GM18909 (cell line): ENCODE data around the gene TLCD1.

Source experiments
- ATAC-seq: cut with Tn5 transposase; IDR thresholded peaks from one replicate; pipeline ENCODE4 v1.9.1; 2021; ENCODE audit warnings: mild to moderate bottlenecking; ENCODE audit not compliant: unreplicated experiment, poor library complexity

The TLCD1 gene

DNA sequence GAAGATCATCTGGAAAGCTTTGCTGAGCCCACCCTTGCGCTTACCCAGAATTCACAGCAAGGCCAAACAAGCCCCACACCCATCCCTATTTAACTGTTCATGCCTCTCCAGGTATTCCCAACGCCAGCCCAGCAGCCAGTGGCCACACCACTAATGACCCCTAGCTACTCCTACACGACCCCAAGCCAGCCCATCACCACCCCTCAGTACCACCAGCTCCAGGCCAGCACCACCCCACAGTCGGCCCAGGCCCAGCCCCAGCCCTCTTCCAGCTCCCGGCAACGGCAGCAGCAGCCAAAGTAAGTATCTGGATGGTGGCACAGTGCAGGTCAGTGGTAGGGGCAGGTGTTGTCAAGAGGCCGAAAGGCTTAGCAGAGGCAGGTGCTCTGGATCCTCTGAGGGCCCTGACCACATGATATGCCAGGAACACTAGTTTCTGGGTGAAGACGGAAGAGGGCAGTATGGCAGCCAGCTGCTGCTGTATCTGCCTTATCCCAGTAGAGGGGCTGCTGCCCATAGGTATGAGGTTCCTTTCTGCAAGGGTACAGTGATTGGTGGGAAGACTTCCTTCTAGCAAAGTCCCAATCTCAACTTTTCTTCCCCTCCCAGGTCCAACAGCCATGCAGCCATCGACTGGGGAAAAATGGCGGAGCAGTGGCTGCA, 25.1 kb downstream of the TLCD1 start:
- no peak for ATAC-seq

DNA sequence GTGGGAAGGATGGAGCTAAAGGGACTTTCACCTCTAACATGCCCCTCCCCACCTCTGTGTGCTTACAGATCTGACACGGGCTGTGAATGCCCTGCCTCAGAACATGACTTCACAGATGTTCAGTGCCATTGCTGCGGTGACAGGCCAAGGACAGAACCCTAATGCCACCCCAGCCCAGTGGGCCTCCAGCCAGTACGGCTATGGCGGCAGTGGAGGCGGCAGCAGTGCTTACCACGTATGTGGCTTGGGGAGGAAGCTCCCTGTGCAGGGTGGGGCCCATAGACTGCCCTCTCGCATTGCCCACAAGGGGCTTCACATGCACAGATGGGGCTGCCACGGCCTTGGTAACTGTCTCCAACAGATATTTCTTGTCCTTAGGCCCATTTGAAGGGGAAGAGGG, 25.8 kb downstream of the TLCD1 start:
- no peak for ATAC-seq

DNA sequence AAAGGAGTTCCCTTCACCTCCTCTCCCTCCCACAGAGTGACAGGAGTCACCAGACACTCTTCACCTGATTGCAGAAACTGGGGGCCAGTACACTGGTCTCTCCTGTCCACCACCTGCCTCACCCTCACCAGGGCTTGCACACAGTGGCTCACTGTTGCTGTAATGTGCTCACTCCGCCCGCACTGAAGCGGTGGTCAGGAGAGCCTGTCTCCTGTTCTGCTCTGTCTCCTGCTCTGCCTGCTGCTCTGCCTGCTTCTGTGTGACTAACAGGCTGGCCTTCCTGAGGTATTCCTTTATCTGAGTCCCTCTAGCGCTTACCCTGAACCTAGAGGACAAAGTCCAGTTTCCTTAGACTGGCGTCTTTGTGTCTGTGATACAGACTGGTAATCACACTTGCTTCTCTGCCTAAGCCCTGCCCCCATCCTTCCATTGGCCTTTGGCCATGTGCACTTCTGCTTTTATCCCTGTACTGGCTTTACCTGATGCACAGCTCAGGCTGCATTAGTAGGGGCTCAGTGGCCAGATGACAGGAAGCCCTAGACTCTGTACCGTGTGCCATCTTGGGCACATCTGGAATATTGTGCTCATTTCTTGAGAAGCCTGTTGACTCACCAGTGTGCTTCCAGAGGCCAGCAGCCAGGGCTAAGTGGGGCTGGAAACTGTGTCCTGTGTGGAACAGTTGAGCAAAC, 27.6 kb downstream of the TLCD1 start:
- ATAC-seq = no peak

DNA sequence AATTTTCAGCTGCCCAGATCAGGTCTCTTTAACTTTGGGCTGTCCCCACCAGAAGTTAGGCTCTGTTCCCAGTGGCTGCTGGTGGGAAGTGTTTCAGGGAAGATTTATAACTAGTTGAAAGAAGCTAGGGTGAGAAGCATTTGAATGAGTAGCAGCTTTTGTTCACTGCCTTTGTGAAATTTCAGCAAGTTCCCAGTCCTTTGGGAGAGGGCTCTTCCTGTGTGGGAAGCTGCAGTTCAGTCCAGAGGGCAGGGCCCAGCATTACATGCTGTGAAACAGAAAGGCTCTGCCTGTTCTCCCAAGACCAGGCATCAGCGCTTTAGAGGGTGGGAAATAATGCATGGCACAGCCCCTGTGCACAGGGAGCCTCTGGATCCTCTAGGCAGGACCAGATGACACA, 32.2 kb downstream of the TLCD1 start:
- ATAC-seq = no peak

DNA sequence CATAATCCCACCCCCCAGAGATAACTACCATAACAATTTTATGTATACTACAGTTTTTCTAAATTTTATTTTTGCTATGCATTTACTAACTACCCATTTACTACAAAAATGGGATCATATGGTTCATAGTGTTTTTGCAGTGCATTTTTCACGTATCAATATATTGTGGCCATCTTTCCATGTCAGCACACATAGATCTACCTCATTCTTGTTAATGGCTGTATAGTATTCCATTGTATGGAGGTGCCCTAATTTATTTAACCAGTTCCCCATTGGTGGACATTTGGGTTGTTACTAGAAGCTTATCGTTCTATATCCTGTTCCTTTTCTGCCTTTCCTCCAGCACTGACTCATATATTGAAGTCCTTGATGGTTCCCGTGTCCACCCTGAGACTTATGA, 37.0 kb downstream of the TLCD1 start:
- no peak for ATAC-seq

DNA sequence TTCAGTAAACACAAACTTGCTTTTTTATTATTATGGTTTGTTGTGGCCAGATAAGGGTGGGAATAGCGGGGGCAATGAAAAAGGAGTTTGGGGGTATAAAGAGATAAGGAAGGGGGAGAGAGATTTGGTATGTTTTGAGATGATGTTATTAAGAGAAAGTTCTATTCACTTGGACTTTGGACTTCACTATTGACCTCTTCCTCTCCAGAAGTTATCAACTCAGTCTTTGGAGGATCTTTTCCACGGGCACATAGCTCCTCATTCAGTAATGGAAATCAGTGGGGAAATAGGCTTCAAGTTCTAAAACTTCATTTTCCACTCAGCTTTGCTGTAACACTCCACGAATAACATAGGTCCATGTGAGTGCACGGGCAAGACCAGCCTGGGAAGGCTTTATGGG, 37.6 kb downstream of the TLCD1 start:
- no peak for ATAC-seq

DNA sequence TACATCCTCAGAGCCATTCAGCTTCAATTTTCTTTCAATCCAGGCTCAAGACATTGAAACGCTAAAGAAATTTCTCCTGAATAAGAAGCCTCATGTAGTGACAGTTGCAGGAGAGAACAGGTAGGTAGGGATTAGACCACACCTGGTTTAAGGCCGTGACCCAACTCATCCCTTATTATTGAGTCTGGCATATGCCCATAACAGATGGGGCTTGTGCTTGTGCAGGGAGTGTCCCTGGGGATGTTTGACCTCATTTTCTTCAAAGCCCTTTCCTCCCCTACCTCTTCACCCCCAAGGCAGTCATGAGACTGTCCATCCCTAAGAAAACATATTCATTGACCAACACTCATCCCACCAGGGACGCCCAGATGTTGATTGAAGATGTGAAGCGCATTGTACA, 39.7 kb downstream of the TLCD1 start:
- no peak for ATAC-seq

DNA sequence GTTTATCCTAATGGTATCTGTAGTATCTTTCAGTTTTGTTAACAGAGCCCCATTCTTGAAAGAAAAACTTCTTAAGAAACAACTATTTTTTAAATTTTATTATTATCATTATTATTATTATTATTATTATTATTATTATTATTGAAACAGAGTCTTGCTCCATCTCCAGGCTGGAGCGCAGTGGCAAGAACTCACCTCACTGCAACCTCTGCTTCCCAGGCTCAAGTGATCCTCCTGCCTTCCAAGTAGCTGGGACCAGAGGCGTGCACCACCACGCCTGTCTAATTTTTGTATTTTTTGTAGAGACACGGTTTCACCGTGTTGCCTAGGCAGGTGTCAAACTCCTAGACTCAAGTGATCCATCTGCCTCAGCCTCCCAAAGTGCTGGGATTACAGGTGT, 40.7 kb downstream of the TLCD1 start:
- ATAC-seq = no peak

DNA sequence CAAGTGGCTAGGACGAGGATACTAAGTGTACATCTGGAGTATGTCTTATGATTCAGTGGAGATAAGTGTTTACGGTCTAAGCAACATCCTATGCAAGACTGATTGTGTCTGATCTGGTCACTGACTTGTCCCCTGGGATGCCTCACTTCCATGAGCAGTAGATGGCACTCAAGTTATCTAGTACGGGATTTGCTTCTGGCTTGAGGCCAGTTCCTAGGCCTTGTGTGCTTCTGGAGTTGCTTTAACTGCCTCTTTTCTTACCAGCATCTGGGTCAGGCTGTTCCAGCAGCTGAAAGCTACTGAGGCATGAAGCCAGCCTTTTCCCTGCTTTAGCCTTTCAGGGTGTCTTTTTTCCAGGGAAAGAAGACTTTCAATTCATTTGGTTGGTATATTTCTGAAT, 41.1 kb downstream of the TLCD1 start:
- no peak for ATAC-seq

DNA sequence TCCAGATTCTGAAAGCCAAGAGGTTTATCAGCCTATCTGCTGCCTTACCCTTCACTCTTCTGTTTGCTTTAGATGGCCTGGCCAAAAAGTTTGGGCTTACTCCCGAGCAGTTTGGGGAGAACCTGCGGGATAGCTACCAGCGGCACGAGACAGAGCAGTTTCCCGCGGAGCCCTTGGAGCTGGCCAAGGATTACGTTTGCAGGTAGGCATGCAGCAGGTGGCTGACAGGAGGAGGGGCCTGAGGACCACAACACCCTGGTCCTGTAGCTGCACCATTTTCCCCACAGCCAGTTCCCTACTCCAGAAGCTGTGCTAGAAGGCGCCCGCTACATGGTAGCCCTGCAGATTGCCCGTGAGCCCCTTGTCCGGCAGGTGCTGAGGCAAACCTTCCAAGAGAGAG, 43.4 kb downstream of the TLCD1 start:
- no peak for ATAC-seq

DNA sequence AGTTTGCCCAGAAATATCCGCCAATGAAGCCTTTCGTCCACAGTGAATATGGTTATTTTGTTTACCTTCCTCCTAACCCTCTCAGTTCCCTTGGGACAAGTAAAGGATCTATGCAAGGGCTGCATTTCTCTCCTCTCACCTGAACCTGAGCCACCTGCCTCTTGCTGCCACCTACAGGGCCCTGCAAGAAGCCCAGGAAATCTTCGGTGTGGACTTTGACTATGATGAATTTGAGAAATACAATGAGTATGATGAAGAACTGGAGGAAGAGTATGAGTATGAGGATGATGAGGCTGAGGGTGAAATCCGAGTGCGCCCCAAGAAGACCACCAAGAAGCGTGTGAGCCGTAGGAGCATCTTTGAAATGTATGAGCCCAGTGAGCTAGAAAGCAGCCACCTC, 50.1 kb downstream of the TLCD1 start:
- ATAC-seq = no peak

DNA sequence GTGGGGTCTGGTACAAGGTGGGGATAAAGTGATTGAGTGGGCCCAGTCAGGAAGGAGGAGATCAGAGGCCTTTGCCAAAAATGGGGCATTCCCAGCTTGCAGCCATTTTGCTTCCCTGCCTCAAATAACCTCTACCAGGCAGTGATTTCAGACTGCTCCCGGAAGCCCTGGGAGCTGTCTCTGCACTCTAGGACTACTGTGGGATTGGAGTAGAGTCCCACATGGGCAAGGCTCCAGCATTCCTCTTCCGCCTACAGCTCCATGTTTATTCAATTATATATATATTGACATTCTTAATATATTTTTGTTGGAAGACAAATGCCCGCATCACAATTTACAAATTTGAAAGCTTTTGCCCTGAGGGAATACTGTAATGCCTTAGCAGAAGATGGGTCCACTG, 50.5 kb downstream of the TLCD1 start:
- ATAC-seq = no peak
